Measurements from ENCODE around the gene ZFAND2B.
A peak's percentile ranks its signal among the peaks of the same experiment; 100 is the strongest.

ZFAND2B gene

DNA sequence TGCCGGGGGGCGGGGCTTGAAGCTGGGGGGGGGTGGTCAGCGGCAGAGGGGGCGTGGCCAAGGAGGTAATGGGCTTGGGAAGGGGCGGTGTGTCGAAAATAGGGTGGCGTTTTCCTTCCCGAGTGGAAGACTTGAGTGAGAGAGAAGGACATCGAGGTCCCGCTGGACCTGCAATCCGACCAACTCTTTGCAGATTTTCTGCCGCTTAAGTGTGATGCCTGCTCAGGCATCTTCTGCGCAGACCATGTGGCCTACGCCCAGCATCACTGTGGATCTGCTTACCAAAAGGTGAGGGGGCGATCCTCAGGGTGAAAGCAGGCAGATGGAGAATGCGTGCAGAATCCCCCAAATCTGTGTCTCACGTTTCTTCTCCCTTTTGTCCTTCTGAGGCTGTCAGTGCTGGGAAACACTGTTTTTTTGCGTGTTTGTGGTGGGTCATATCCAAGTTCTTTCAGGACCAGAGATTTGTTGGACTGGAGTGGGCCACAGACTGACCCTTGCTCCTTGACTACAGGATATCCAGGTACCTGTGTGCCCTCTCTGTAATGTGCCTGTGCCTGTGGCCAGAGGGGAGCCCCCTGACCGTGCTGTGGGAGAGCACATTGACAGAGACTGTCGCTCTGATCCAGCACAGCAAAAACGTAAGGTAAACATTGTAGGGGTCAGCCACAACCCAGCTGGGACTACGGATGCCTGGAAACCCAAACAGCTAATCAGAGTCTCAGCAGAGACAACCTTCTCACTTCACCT lies 727 bp downstream of the ZFAND2B start:
- no peak for DNase-seq

DNA sequence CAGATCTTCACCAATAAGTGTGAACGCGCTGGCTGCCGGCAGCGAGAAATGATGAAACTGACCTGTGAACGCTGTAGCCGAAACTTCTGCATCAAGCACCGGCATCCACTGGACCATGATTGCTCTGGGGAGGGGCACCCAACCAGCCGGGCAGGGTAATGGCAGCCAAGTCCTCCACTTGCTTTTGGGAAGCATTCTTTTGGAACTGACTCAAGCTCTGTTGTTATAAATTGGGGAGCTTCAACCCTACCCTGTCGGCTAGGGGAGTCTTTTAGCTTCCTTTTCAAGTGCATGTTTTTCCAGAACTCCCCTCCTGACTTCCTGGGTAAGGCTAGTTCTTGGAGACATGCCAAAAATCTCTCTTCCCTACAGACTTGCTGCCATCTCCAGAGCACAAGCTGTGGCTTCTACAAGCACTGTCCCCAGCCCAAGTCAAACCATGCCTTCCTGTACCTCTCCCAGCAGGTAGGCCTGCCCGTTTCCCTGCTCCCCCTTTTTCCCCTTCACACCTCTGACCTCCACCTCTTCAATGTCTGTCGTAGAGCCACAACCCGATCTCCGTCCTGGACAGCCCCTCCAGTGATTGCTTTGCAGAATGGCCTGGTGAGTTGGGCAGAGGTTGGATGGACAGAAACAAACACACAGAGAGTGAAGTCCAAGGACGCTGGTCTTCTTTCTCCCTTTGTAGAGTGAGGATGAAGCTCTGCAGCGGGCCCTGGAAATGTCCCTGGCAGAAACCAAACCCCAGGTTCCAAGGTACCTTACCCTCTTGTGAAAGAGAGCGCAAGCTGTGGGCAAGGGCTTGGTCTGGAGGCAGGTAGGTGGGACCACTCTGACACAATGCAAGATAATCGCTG lies 1.5 kb downstream of the ZFAND2B start:
- no peak for DNase-seq

DNA sequence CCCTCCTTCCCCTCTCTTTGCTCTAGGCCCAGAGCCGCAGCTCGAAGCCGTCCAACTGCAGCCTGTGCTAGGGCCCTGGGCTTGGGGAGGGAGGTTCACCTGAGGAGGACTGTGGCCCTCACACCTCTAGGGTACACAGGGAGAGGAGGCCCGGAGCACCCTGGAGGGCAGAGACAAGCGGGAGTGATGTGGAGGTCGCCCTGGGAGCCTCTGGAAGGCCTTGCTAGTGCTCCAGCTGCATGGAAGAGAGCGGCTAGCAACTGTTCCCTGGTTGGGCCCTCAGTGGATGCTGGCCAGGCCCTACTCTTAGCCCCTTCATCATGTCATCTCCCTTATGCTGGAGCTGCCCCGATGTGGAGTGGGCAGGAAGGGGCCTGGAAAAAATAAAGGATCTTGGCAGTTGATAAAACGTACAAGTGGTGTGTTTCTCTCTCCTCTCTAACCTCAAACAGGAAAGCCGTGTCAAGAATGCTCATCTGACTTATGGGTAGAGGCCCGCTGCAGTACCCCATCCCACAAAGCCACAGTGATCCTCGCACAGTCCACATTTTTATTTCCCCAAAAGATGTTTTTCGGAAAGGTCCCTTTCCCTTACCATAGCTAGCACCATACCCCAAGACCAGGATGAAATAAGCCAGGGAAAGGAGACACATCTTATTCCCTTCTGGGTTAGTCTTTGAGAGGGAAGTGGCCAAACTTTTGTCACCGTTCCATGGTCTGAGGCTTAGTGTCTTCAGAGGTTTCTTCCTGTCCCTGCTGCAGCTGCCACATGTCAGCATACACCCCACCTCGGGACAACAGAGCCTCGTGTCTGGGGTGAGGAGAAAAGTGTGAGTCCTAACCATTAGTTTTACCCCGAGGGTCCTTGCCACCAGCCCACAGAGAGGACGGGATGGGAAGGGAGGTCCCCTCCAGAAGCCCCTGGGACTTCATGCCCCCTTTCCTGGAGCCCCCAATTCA lies 2.9 kb downstream of the ZFAND2B start:
- DNase-seq, result no peak

DNA sequence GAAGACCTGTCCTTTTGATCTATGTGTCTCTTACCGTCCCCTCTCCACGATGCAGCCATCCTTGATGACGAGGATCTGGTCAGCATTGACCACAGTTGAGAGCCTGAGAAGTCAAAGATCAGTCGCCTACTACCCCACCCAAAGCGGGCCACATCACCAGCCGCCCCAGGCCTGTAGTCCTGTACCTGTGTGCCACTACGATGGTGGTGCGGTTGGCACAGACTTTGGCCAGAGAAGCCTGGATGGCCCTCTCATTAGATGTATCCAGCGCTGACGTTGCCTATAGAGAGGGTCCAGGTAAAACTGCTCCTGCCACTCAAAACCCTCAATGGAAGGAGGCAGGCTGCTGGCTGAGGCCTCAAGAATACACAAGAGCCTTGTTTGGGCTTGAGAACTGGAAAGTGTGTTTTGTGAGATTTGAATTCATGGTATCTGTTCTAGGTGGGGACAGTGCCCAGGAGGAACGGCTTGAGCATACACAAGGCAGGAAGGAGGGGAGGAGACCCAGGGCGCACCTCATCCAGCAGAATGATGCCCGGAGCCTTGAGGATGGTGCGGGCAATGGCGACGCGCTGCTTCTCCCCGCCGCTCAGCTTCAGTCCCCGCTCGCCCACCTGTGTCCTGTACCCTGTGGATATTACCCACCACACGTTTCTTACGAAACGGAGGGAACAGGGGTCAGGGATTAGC lies 3.8 kb downstream of the ZFAND2B start:
- no peak for DNase-seq

DNA sequence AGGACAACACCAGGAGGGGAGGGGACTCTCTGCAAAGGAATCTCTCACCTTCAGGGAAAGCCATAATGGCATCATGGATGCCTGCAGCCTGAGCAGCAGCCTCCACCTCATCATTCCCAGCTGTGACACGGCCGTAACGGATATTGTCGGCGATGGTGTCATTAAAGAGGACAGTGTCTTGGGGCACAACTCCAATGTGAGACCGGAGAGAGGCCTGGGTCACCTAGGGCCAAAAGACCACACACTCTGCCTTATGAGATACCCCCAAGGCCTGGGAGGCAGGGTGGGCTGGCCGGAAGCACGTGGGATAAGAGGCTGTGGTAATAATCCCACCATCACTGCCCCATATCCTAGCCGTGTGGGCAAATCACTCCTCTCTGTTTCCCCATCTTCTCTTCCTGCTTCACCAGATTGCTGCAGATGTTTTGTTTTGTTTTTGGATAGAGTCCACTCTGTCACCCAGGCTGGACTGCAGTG lies 4.3 kb downstream of the ZFAND2B start:
- DNase-seq, result no peak

DNA sequence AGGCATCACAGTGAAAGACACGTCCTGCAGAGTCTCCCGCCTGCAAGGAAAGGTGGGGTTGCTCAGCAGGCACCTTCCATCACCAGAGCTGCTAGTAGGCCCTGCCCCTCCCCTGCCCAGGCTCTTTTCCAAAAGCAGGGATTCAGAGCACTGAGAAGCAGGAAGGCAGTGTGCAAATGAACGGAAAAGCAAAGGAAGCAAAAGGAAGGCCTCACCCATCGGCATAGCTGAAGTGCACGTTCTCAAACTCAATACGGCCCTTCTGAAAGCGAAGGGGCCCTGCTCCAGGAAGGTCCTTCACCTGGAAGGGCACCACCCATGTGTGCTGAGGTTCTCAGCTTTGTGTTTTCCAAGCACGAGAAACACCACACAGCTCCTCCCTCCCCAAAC lies 6.4 kb downstream of the ZFAND2B start:
- no peak for DNase-seq

DNA sequence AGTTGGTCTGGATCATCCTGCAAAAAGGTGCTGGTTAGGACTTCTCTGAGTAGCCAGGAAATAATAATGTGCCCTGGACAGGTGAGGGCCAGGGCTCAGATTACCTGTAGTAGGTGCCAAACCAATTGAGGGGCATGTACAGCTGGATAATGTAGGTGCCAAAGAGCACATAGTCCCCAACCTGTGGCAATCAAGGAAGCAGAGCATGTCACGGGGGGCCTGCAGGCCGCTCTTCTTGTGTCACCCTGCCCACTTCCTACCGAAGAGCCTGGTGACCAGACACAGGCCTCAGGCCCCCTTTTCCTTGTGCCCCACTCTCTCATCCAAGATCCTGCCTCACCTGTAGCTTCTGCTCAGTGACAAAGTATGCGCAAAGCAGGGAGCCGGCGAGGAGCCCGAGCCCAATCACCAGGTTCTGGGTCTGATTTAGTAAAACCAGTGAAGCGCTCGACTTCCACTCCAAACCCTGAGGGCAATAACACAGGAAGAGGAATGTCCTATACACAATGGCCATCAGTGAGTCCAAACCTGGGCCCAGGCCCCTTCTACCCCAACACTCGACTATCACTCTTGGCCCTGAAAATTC lies 7.0 kb downstream of the ZFAND2B start:
- no peak for DNase-seq

DNA sequence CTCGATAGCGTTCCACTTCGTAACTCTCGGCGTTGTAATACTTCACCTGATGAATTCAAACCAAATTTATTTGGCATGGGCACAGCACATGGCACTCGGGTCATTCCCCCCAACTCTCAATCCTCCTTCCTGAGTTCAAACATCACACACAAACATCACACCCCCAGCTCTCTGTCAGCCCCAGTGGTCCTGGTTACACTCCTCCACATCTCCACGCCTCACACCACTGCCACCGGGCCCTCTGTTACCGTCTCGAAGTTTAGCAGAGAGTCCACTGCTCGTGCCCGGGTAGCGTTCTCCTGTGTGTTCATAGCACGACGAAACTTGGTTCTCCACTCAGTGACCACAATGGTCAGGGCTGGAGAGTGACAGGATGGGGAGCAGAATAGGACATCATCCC lies 7.6 kb downstream of the ZFAND2B start:
- DNase-seq, result no peak

DNA sequence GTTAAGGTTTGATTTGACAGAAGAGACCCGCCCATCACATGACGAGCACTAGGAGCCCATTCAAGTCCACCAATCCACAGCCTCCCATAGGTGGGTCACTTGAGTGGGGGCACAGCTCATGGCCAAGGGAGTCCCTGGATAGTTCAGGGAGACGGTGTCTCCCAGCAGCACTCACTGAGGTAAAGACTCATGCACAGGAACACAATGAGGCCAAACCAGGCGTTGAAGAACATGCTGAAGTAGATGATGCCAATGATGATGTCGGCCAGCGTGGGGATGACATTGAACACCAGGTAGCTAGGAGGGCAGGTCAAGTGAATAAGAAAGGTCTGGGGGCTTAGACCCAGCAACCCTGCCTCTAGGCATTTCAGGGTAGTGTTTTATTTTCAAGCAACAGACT lies 8.2 kb downstream of the ZFAND2B start:
- no peak for DNase-seq

DNA sequence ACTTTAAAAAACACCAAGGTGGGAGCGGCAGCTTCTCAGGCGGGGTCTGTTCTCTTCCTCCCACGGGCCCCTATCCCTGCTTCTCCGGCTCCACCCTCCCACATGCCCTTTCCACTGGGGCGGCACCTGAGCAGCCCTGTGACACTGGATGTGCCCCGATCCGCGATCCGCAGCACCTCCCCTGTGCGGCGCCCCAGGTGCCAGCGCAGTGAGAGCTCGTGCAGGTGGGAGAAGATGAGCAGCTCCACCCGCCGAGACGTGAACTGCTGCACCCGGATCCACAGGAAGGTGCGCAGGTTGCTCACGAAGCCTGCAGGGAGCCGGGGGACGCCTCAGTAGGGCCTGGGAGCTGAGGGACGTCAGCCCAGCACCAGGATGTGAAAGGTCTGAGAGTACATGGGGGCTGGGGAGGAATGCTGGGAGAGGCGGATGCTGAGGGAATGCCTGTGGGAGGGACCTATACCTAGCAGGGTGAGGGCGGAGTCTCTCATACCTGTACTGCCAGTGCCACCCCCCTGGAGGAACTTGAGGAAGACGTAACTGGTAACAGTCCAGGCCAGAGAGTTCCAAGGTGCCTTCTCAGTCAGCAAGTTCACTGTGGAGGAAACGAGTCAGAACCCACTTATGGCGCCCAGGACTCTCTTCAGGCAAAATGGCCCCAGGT lies 9.4 kb downstream of the ZFAND2B start:
- no peak for DNase-seq

DNA sequence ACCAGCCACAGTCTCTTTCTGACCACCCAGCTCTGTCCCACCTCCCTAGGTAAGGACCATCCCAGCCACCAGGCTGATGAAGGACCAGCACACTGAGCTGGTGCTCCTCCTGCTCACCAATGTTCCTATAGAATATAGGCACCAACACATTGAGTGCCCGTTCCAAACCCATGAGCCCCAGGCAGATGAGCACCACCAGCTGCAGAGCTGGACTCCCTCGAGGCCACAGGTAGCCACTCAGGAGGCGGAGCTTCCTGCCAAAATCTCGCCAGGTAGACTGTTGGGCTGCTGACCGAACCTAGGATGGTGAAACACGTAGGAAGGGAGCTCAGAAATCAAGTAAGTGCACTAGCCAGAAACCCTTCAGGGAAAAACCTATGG lies 9.9 kb downstream of the ZFAND2B start:
- DNase-seq, result no peak

DNA sequence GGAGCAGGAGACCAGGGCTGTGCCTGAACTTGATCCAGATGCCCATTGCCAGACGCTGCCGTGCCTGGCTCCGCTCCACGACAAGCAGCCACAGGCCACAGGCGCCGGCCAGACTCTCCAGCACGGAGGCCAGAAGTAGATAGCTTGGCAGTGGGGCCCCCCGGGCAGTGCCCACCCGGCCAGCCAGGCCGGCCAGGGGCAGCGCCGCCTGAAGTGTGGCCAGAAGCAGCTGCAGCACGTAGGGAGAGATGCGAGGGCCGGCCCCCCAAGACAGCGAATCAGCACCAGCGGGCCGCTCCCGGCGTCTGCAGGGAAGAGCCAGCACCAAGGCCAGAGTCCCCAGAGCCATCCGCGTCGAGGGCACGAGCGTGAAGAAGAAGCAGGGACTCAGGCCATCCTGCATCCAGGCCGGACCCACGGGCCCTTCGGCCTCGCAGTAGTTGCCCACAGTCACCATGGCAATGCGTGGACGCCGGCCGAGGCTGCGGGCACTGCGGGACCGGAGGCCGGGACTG lies 11.7 kb downstream of the ZFAND2B start:
- DNase-seq, result peak in 1 of 2 experiments; percentile 20

DNA sequence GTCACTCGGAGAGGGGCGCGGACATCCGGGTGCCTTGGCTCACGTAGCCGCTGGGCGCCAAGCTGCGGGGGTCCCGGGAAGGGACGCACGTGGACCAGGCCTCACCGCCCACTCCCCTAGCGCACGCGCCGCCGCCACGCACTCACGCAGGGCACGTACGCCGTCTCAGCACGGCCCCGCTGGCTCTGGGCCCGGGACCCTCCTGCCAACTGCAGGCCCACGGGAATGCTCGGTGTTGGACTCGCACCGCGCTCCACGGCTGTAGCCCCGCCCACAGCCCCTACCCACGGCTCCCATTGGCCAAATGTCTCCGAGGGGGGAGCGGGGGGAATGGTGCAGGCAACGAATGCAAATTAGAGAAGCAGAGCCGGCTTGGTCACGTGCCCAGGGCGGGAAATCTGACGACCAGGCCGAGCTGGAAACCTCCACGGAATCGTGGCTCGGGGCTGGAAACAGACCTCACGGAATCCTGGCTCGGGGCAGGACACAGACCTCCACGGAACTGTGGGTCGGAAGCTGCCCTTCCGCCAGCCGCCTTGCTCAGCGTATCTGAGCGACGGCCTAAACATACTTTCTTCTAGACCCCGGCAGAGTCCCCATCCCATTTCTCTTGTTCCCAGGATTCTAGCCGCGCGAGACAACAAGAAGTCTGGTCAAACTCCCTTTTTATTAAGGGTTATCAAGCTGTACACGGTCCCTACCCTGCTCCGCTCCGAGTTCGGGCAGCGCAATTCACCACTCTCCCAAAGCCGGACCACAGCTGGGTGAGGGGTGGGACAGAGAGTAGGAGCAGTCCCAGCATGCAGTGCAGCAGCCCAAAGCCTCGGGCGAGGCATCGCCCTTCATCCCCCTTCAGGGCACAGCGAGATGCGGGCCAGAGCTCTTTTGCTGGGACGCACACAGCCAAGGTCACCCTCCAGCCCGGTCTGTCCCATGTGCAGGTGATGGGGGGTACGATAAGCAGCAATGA lies 12.4 kb downstream of the ZFAND2B start, which contains the start of gene ABCB6:
Gene ABCB6, minus strand, starts transcription at position 227 of the 970 bp plus-strand sequence. CDS start 285 bp downstream, outside the sequence.
- DNase-seq, result peak; percentile 88 to 91

DNA sequence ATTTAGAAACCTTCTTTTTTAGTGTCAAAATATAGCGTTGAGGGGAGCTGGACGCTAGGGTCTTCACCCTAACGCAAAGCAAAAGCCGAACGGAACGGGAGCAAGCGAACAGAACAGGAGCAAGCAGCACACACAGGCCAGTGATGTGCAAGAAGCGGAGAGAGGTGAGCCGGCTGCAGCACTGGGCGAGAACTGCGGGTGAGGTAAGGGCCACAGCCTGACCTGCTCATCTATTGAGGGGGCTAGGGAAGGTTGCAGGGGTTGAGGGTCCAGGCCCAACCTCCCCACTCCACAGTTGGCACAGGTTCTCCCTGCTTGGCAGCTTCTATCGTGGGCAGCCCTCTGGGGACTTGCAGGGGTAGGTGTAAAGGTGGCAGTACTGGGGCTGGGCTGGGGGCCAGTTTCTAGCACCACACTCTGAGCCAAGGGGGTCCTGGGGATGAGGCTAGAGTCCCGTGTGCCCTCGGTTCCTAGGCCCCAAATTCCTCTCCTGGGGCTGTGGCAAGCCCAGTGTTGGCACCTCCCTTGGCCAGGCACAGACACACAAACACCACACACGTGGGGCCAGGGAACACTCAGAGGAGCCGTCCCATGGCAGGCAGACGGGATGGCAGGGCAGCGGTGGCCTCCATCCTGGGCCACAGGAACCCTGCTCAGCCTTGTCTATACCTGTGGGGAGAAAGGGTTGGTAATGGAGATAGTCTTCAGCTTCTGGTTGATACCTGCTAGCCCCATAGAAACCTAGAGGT lies 13.4 kb downstream of the ZFAND2B start:
- no peak for DNase-seq

DNA sequence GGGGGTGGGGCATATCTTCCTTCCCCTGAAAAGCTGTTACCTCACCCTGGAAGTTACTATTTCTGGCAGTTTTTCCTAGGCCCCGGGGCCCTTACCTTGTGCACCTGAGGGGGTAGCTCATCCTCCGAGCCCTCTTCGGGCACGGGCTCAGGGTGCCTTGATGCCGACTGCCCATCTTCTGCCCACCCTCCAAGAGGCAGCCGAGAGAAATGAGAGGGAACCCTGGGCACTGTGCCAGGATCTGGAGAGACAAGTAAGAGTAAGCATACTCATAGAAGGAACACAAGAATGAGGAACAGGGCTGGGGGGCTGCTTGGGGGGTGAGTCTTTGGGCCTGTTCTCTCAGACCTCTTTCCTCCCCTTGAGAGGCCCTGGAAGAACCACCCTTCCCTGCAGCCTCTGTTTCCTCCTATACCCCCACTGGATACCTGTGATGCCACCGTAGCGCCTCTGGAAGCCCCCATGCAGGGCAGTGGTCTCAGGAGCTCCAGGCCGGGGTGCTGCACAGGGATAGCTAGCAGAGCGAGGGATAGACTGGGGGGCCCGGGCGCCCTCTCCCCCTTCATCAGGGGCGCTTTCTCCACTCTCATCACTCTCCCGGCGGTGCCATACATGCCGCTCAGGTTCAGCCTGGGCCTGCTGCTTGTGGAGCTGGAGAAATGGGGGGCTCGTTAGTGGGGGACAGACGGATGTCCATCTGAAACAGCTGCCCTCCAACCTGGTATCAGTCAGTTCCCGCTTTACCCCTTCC lies 14.2 kb downstream of the ZFAND2B start:
- DNase-seq, result no peak

DNA sequence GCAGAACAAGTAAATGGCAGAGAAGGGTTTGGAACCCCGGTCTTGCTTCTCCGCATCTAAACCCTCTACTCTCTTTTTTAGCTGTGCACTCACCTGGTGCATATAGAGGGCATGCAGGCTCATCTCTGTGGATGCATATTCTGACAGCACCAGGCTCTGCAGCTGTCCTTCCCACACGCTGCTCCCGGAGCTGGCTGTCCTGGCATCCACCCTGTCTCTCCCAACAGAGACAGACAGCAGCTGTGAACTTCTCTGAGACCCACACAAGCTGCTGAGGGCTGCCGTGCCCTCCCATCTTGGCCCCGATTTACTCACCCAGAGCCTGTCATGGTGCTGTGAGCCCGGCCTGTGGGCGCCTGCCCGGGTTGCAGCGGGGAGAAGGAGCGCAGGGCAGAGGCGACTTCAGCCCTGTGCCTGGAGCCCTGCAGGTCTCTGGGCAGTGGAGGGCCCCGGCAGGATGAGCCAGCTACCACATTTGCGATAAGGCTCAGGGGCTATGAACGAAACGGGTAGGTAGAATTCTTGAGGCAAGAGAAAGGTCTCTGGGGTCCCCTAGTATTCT lies 15.5 kb downstream of the ZFAND2B start:
- DNase-seq, result no peak

DNA sequence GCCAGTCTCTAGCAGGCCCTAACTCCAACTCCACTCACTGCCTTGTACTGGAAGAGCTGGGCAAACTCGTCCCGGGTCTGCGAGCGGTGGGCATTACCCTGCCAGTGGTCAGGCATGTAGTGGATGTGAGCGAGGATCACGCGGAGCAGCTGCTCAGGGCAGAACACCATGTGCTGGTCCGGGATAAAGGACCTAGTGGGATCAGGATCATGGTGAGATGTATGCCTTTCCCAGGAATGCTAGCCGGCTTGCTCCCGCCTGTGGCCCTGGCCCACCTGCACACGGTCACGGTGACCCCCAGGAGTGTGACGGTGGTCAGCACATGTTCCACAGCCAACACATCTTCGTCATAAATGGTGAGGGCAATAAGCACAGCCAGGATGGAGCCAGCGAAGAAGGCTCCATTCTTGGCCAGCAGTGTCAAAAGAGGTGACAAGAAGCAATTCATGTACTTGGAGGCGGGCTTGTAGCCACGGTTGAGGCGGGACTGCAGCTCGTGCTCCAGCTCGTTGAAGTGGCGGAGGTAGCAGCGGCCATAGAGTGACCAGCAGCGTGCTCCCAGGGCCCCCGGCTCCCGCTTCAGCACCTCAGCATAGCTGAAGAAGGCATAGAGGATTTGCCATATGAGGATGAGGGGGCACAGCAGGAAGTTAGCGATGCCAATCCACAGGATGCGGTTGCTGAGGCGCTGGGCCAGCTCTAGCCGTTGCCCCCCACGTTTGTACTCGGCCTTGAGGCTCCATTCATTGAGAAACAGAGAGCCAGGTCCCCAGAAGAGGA lies 17.4 kb downstream of the ZFAND2B start:
- no peak for DNase-seq

Measured in stimulated activated CD4-positive, alpha-beta T cell treated with anti-CD3 and anti-CD28 coated beads, Interleukin-4, amount 100 ng/mL, for 4 hours (primary cell).